CD8-positive, alpha-beta memory T cell (primary cell): Measurements from ENCODE around the gene IFNL3. TPM values are rescaled to one million over a fixed set of nuclear protein-coding genes. Genes with fewer than 3 reads are reported as not detected.

ENCODE experiments used
- CTCF ChIA-PET: fragments of 350-600 bp; sonication (Branson Sonifier 250); formaldehyde crosslinking; loops from one replicate; lab custom pipeline; 2021; ENCODE audit warnings: antibody characterized with exemption; lab: Charles Lee
- POLR2A ChIA-PET: fragments of 350-600 bp; sonication (Branson Sonifier 250); formaldehyde crosslinking; loops from one replicate; lab custom pipeline; 2021; ENCODE audit warnings: antibody characterized with exemption; lab: Charles Lee
- DNase-seq, 5 donors: peaks; one replicate each; pipeline versions ENCODE4 v3.0.0 to v3.0.0-alpha.2; 2020 to 2022; ENCODE audit warnings: mixed read lengths in 1 of 5
- H3K27ac ChIP-seq: one replicate; pipeline ENCODE4 v1.7.0; 2013; ENCODE audit warnings: low read depth, mild to moderate bottlenecking, low read length, moderate library complexity
- H3K27me3 ChIP-seq: 2 replicates; pipeline ENCODE4 v1.7.0; 2013; ENCODE audit warnings: low read length, mild to moderate bottlenecking; ENCODE audit not compliant: insufficient read depth, poor library complexity, severe bottlenecking
- H3K36me3 ChIP-seq: 2 replicates; pipeline ENCODE4 v1.7.0; 2013; ENCODE audit warnings: mild to moderate bottlenecking, low read length, moderate library complexity; ENCODE audit not compliant: insufficient read depth
- H3K4me1 ChIP-seq: 2 replicates; pipeline ENCODE4 v1.7.0; 2013; ENCODE audit warnings: mild to moderate bottlenecking, low read length, moderate library complexity; ENCODE audit not compliant: insufficient read depth
- H3K4me3 ChIP-seq: 2 replicates; pipeline ENCODE4 v1.7.0; 2013; ENCODE audit warnings: mild to moderate bottlenecking, low read length
- H3K9me3 ChIP-seq: 2 replicates; pipeline ENCODE4 v1.7.0; 2013; ENCODE audit warnings: mild to moderate bottlenecking, low read length
- H3K27ac Mint-ChIP-seq, 8 donors: one replicate each; pipeline ENCODE4 v1.8.0; 2020 to 2021; ENCODE audit warnings: mixed read lengths in 8 of 8, mild to moderate bottlenecking in 6 of 8, inconsistent platforms in 3 of 8, moderate library complexity in 3 of 8
- H3K27me3 Mint-ChIP-seq, 2 donors: one replicate each; pipeline ENCODE4 v1.8.0; 2020 to 2021; ENCODE audit warnings: mixed read lengths in 2 of 2, mild to moderate bottlenecking in 1 of 2, moderate library complexity in 1 of 2
- H3K36me3 Mint-ChIP-seq, 3 donors: one replicate each; pipeline ENCODE4 v1.8.0; 2020 to 2021; ENCODE audit warnings: mixed read lengths in 3 of 3, inconsistent platforms in 1 of 3, mild to moderate bottlenecking in 1 of 3
- H3K4me1 Mint-ChIP-seq, 3 donors: one replicate each; pipeline ENCODE4 v1.8.0; 2020 to 2021; ENCODE audit warnings: mixed read lengths in 3 of 3, inconsistent platforms in 1 of 3, mild to moderate bottlenecking in 1 of 3
- H3K4me3 Mint-ChIP-seq, 7 donors: one replicate each; pipeline ENCODE4 v1.8.0; 2020 to 2021; ENCODE audit warnings: mixed read lengths in 7 of 7, mild to moderate bottlenecking in 6 of 7, moderate library complexity in 4 of 7, inconsistent platforms in 2 of 7
- H3K9me3 Mint-ChIP-seq, 5 donors: one replicate each; pipeline ENCODE4 v1.8.0; 2020 to 2022; ENCODE audit warnings: mixed read lengths in 5 of 5, mild to moderate bottlenecking in 3 of 5, moderate library complexity in 2 of 5, inconsistent platforms in 1 of 5
- polyA plus RNA-seq: library from polyadenylated mRNA; unstranded; fragments of 300-500 nt; fragmentation: Illumina TruSeq; gene quantifications from one replicate; pipeline ENCODE4 v1.2.3, GENCODE V29; 2021
- total RNA-seq, 2 experiments: library from RNA; stranded (reverse); gene quantifications; one replicate each; pipeline ENCODE4 v1.2.3, GENCODE V29; 2021

The IFNL3 gene
- total and polyA plus RNA-seq, 3 experiments from 2014 or later, result not detected

- H3K4me1 Mint-ChIP-seq, result peaks cover 5 to 21% (median 8%) of the 10 kb centered on the region in 3 donors
- H3K4me3 ChIP-seq, result no peak overlapping the region
- no peaks in the 10 kb centered on the region for H3K9me3 ChIP-seq
- no peak for DNase-seq
- no peak overlapping the region for H3K4me3 Mint-ChIP-seq
- no peak overlapping the region for H3K27ac ChIP-seq
- H3K27me3 Mint-ChIP-seq, result peaks cover 27 to 47% of the 10 kb centered on the region in 2 donors
- ChIA-PET CTCF (no interaction called here), POLR2A (interaction anchor here (0.6 kb wide), 1 partner anchor 234 kb away, joined by 3 read pairs; no protein-coding TSS in a partner anchor)
- H3K4me1 ChIP-seq, result no peaks in the 10 kb centered on the region
- peaks cover 0 to 3% (median 0%) of the 10 kb centered on the region in 5 donors for H3K9me3 Mint-ChIP-seq
- peak overlapping the region in 1 of 8 donors; percentile 18 for H3K27ac Mint-ChIP-seq
- H3K36me3 Mint-ChIP-seq, result peaks cover 0 to 4% (median 0%) of the 10 kb centered on the region in 3 donors
- H3K36me3 ChIP-seq, result no peaks in the 10 kb centered on the region
- peaks cover 17% of the 10 kb centered on the region for H3K27me3 ChIP-seq
Measured at GRCh38 chr19:39262496-39262895, 17.7 kb upstream of the IFNL3 start.

GRCh38 chr19:39261704-39262103 lies 16.9 kb upstream of the IFNL3 start:
- no peaks in the 10 kb centered on the region for H3K36me3 ChIP-seq
- H3K27me3 Mint-ChIP-seq, result peaks cover 27 to 49% of the 10 kb centered on the region in 2 donors
- H3K9me3 ChIP-seq, result no peaks in the 10 kb centered on the region
- no peak overlapping the region for H3K4me3 Mint-ChIP-seq
- no peak overlapping the region for H3K27ac Mint-ChIP-seq
- peaks cover 5 to 21% (median 8%) of the 10 kb centered on the region in 3 donors for H3K4me1 Mint-ChIP-seq
- H3K4me1 ChIP-seq, result no peaks in the 10 kb centered on the region
- POLR2A ChIA-PET, result interaction anchor here (0.6 kb wide), 2 partner anchors 33 to 234 kb away, joined by 3 read pairs; no protein-coding TSS in a partner anchor
- peaks cover 0 to 3% (median 0%) of the 10 kb centered on the region in 5 donors for H3K9me3 Mint-ChIP-seq
- H3K36me3 Mint-ChIP-seq, result peaks cover 0 to 4% (median 0%) of the 10 kb centered on the region in 3 donors
- H3K4me3 ChIP-seq, result no peak overlapping the region
- no peak for DNase-seq
- CTCF ChIA-PET, result no interaction called here
- H3K27ac ChIP-seq, result no peak overlapping the region
- H3K27me3 ChIP-seq, result peaks cover 17% of the 10 kb centered on the region

- H3K9me3 ChIP-seq, result no peaks in the 10 kb centered on the region
- H3K4me1 ChIP-seq, result no peaks in the 10 kb centered on the region
- H3K27ac ChIP-seq, result no peak overlapping the region
- Mint-ChIP-seq H3K27ac (no peak overlapping the region), H3K36me3 (no peaks in the 10 kb centered on the region), H3K27me3 (peaks cover 9 to 30% of the 10 kb centered on the region in 2 donors), H3K4me3 (no peak overlapping the region), H3K4me1 (peaks cover 0 to 11% (median 5%) of the 10 kb centered on the region in 3 donors), H3K9me3 (peaks cover 0 to 2% (median 0%) of the 10 kb centered on the region in 5 donors)
- POLR2A ChIA-PET, result no interaction called here
- H3K36me3 ChIP-seq, result no peaks in the 10 kb centered on the region
- no peak overlapping the region for H3K4me3 ChIP-seq
- no peaks in the 10 kb centered on the region for H3K27me3 ChIP-seq
- DNase-seq, result no peak
- CTCF ChIA-PET, result no interaction called here
Measured at GRCh38 chr19:39257227-39257626, 12.4 kb upstream of the IFNL3 start.

- Mint-ChIP-seq H3K4me1 (peaks cover 0 to 11% (median 5%) of the 10 kb centered on the region in 3 donors), H3K27me3 (peaks cover under 1 to 13% of the 10 kb centered on the region in 2 donors), H3K9me3 (peaks cover 0 to 2% (median 0%) of the 10 kb centered on the region in 5 donors), H3K36me3 (no peaks in the 10 kb centered on the region), H3K4me3 (no peak overlapping the region), H3K27ac (no peak overlapping the region)
- no peaks in the 10 kb centered on the region for H3K9me3 ChIP-seq
- H3K4me1 ChIP-seq, result no peaks in the 10 kb centered on the region
- H3K4me3 ChIP-seq, result no peak overlapping the region
- ChIA-PET POLR2A (interaction anchor here (0.6 kb wide), 1 partner anchor 245 kb away, joined by 4 read pairs; no protein-coding TSS in a partner anchor), CTCF (no interaction called here)
- no peaks in the 10 kb centered on the region for H3K27me3 ChIP-seq
- no peaks in the 10 kb centered on the region for H3K36me3 ChIP-seq
- H3K27ac ChIP-seq, result no peak overlapping the region
- DNase-seq, result peak in 1 of 5 donors; percentile 38
Measured at GRCh38 chr19:39254531-39255345, 9.9 kb upstream of the IFNL3 start.

- Histone ChIP-seq H3K9me3 (no peaks in the 10 kb centered on the region), H3K27me3 (no peaks in the 10 kb centered on the region), H3K4me1 (no peaks in the 10 kb centered on the region), H3K27ac (no peak overlapping the region), H3K4me3 (no peak overlapping the region), H3K36me3 (no peaks in the 10 kb centered on the region)
- ChIA-PET CTCF (no interaction called here), POLR2A (no interaction called here)
- Mint-ChIP-seq H3K9me3 (peaks cover 0 to 2% (median 0%) of the 10 kb centered on the region in 5 donors), H3K27ac (peak overlapping the region in 1 of 8 donors; percentile 65), H3K27me3 (peaks cover 5 to 16% of the 10 kb centered on the region in 2 donors), H3K36me3 (peaks cover 0 to 1% (median 0%) of the 10 kb centered on the region in 3 donors), H3K4me3 (no peak overlapping the region), H3K4me1 (peaks cover 0 to 14% (median 5%) of the 10 kb centered on the region in 3 donors)
- DNase-seq, result no peak
Measured at GRCh38 chr19:39253374-39254149, 8.8 kb upstream of the IFNL3 start.

- Histone ChIP-seq H3K9me3 (no peaks in the 10 kb centered on the region), H3K4me3 (no peak overlapping the region), H3K4me1 (no peaks in the 10 kb centered on the region), H3K27me3 (no peaks in the 10 kb centered on the region), H3K27ac (no peak overlapping the region), H3K36me3 (no peaks in the 10 kb centered on the region)
- ChIA-PET POLR2A (no interaction called here), CTCF (no interaction called here)
- Mint-ChIP-seq H3K9me3 (no peaks in the 10 kb centered on the region), H3K27ac (no peak overlapping the region), H3K27me3 (peaks cover 6 to 9% of the 10 kb centered on the region in 2 donors), H3K36me3 (peaks cover 0 to 1% (median 0%) of the 10 kb centered on the region in 3 donors), H3K4me3 (no peak overlapping the region), H3K4me1 (peaks cover 0 to 8% (median 0%) of the 10 kb centered on the region in 3 donors)
- DNase-seq, result no peak
Measured at GRCh38 chr19:39252458-39252857, 7.7 kb upstream of the IFNL3 start.

- no peaks in the 10 kb centered on the region for H3K9me3 Mint-ChIP-seq
- H3K4me3 Mint-ChIP-seq, result no peak overlapping the region
- Histone ChIP-seq H3K4me3 (no peak overlapping the region), H3K9me3 (no peaks in the 10 kb centered on the region), H3K36me3 (no peaks in the 10 kb centered on the region), H3K27me3 (no peaks in the 10 kb centered on the region), H3K27ac (no peak overlapping the region), H3K4me1 (no peaks in the 10 kb centered on the region)
- H3K36me3 Mint-ChIP-seq, result peaks cover 0 to 1% (median 0%) of the 10 kb centered on the region in 3 donors
- peaks cover 0 to 11% (median 4%) of the 10 kb centered on the region in 3 donors for H3K4me1 Mint-ChIP-seq
- peak overlapping the region in 2 of 8 donors; percentile 0 to 64 for H3K27ac Mint-ChIP-seq
- H3K27me3 Mint-ChIP-seq, result peaks cover 8% of the 10 kb centered on the region in 2 donors
- POLR2A ChIA-PET, result no interaction called here
- CTCF ChIA-PET, result no interaction called here
- DNase-seq, result no peak
Measured at GRCh38 chr19:39251846-39252245, 7.0 kb upstream of the IFNL3 start.
